Osteocyte (in vitro differentiated cells): ENCODE data around the gene RIMBP2. TPM values are rescaled to one million over a fixed set of nuclear protein-coding genes. Genes with fewer than 3 reads are reported as not detected.

Source experiments
- DNase-seq: peaks from one replicate; pipeline ENCODE4 v3.0.0; 2021; ENCODE audit warnings: mixed read lengths; ENCODE audit not compliant: unreplicated experiment; ENCODE audit errors: extremely low spot score
- H3K27ac Mint-ChIP-seq: one replicate; pipeline ENCODE4 v1.8.0; 2021; ENCODE audit warnings: mild to moderate bottlenecking, mixed read lengths; ENCODE audit not compliant: unreplicated experiment
- H3K27me3 Mint-ChIP-seq: one replicate; pipeline ENCODE4 v1.8.0; 2021; ENCODE audit warnings: mixed read lengths; ENCODE audit not compliant: unreplicated experiment
- H3K36me3 Mint-ChIP-seq: one replicate; pipeline ENCODE4 v1.8.0; 2021; ENCODE audit warnings: mixed read lengths; ENCODE audit not compliant: unreplicated experiment
- H3K4me1 Mint-ChIP-seq: one replicate; pipeline ENCODE4 v1.8.0; 2021; ENCODE audit warnings: mixed read lengths; ENCODE audit not compliant: unreplicated experiment
- H3K4me3 Mint-ChIP-seq: one replicate; pipeline ENCODE4 v1.8.0; 2021; ENCODE audit warnings: mild to moderate bottlenecking, moderate library complexity, mixed read lengths; ENCODE audit not compliant: unreplicated experiment
- H3K9me3 Mint-ChIP-seq: one replicate; pipeline ENCODE4 v1.8.0; 2021; ENCODE audit warnings: mixed read lengths; ENCODE audit not compliant: unreplicated experiment
- total RNA-seq: library from RNA; stranded (reverse); gene quantifications from 2 replicates; pipeline ENCODE4 v1.2.1, GENCODE V29; 2021
- TF ChIP-seq, protein P1 (sequence below): fragments of 200-600 bp; sonication (generic); IDR thresholded peaks from 2 replicates; pipeline ENCODE4 v1.5.0; 2021; ENCODE audit warnings: antibody characterized with exemption, mild to moderate bottlenecking, moderate library complexity

RIMBP2 gene
- total RNA-seq, 1 donor from 2014 or later = 0.13 TPM

DNA sequence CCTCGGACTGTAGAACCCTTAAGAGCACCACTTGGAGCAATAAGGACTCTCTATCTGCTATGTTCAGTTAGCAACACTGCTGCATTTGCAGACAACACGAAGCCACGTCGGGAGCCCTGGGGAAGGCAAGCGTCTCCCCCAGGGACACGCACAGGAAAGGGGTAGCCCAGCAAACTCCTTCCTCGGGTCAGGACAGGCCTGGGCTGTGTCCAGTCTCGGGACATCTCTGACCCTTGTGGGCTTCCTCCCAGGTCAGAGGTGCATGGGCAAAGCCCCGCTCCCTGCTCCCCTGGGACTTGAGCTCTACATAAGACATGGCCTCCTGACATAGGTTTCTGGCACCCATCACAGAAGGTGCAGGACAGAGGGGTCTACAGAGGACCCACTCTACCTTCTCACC, 258.9 kb downstream of the RIMBP2 start:
- DNase-seq = no peak
- Mint-ChIP-seq H3K27me3 (no peaks in the 10 kb centered on the region), H3K36me3 (no peaks in the 10 kb centered on the region), H3K27ac (no peak overlapping the region), H3K9me3 (no peaks in the 10 kb centered on the region), H3K4me1 (no peaks in the 10 kb centered on the region), H3K4me3 (no peak overlapping the region)
- TF ChIP-seq, protein P1, sequence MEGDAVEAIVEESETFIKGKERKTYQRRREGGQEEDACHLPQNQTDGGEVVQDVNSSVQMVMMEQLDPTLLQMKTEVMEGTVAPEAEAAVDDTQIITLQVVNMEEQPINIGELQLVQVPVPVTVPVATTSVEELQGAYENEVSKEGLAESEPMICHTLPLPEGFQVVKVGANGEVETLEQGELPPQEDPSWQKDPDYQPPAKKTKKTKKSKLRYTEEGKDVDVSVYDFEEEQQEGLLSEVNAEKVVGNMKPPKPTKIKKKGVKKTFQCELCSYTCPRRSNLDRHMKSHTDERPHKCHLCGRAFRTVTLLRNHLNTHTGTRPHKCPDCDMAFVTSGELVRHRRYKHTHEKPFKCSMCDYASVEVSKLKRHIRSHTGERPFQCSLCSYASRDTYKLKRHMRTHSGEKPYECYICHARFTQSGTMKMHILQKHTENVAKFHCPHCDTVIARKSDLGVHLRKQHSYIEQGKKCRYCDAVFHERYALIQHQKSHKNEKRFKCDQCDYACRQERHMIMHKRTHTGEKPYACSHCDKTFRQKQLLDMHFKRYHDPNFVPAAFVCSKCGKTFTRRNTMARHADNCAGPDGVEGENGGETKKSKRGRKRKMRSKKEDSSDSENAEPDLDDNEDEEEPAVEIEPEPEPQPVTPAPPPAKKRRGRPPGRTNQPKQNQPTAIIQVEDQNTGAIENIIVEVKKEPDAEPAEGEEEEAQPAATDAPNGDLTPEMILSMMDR = no peak

DNA sequence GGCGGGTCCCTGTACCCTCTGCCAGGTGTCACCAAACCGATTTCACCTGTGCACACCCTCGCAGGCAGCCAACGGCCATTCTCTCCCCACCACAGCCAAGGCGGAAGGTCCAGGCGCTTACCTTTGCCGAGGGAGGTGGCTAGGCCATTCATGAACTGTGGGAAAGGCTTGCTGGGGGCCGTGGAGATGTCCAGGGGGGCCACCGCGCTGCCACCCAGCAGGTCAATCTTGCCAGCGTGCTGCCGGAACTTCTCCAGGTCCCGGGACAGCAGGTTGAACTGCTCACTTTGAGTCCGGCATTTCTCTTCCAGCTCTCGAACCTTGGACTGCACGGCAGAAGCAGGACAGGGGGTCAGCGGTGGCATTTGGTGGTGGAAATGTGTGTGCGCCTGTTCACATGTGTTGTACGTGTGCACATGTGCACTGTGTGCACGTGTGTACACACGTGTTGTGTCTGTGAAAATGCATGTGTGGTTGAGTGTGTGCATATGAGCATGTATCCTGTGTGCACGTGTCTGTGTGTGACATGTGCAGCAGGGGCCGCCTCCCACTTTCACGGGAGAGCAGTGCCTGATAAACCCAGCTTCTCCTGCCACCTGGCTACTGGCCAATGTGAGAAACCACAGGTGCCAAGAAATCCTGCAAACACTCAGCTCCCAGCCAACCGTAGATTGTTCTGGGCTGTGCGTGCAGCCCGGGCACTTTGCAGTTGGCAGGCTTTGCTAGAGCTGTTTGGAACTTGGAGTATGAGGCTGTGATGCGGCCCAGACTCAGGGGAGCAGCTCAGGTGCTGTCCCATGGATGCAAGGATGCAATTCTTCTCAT, 259.5 kb downstream of the RIMBP2 start:
- no peaks in the 10 kb centered on the region for H3K27me3 Mint-ChIP-seq
- no peaks in the 10 kb centered on the region for H3K36me3 Mint-ChIP-seq
- H3K9me3 Mint-ChIP-seq = no peaks in the 10 kb centered on the region
- H3K4me1 Mint-ChIP-seq = no peaks in the 10 kb centered on the region
- H3K4me3 Mint-ChIP-seq = no peak overlapping the region
- TF ChIP-seq, protein P1 = no peak
- no peak for DNase-seq
- no peak overlapping the region for H3K27ac Mint-ChIP-seq

DNA sequence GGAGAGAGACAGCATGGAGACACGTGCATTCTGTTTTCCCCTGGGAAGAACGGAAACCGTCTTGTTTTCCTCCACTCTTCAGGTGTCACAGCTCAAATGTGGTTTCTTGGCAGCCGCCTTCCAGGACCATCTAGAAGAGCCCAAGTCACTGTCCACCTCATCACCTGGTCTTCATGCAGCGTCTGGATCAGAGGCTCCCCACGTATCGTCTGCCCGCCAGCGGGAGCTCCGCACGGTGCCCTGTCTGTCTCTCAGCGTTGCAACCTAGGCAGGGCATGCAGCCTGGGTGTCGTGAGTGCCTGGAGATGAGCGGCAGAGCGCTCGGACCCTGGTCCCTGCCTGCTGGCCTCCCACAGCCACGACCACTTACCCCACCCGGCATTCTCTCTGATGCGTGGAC, 260.9 kb downstream of the RIMBP2 start:
- TF ChIP-seq, protein P1 = no peak
- Mint-ChIP-seq H3K4me3 (no peak overlapping the region), H3K27ac (no peak overlapping the region), H3K36me3 (no peaks in the 10 kb centered on the region), H3K27me3 (no peaks in the 10 kb centered on the region), H3K9me3 (no peaks in the 10 kb centered on the region), H3K4me1 (no peaks in the 10 kb centered on the region)
- DNase-seq = no peak

DNA sequence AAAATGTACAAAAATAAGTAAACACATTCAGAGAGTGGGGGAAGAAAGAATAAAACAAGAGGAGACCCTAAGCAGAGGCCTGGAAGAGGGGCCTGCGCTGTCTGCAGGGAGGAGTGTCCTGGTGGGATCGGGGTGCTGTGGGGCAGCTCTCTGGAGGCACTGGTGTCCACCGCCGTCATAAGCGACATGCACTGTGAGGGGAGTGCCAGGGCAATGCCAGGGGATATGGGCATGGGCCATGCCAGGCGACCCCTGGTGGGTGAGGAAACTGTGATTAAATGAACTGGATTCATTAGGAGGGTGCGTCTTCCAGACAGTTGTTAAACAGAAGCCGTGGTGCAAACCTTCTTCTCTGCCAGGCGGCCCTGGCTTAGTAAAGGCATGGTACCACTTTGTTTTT, 261.8 kb downstream of the RIMBP2 start:
- DNase-seq = no peak
- H3K4me3 Mint-ChIP-seq = no peak overlapping the region
- no peaks in the 10 kb centered on the region for H3K4me1 Mint-ChIP-seq
- H3K9me3 Mint-ChIP-seq = no peaks in the 10 kb centered on the region
- no peak overlapping the region for H3K27ac Mint-ChIP-seq
- no peaks in the 10 kb centered on the region for H3K27me3 Mint-ChIP-seq
- TF ChIP-seq, protein P1 = no peak
- H3K36me3 Mint-ChIP-seq = no peaks in the 10 kb centered on the region

DNA sequence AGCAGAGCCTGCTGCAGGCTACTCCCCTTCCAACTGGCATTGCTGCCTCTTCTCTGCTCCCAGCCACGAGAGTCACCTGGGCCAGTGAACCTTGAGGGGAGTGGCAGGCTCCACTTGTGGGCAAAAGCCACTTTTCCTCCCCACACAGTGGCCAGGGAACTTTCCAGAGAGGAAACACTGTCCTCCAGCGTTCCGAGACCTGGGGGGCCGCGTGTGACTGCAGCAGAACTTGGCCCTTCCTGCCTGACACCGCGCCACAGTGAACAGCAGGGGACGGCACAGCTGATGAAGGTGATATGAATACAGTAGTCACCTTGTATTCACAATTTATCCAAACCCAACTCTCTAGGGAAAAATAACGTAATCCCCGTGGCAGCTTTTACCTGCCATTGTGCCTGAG, 263.6 kb downstream of the RIMBP2 start:
- no peaks in the 10 kb centered on the region for H3K36me3 Mint-ChIP-seq
- TF ChIP-seq, protein P1 = no peak
- no peaks in the 10 kb centered on the region for H3K4me1 Mint-ChIP-seq
- H3K27ac Mint-ChIP-seq = no peak overlapping the region
- no peaks in the 10 kb centered on the region for H3K9me3 Mint-ChIP-seq
- H3K27me3 Mint-ChIP-seq = no peaks in the 10 kb centered on the region
- H3K4me3 Mint-ChIP-seq = no peak overlapping the region
- DNase-seq = no peak
